Neural cell (in vitro differentiated cells): ENCODE results near the gene TIMELESS.

Experiments used
- CTCF ChIP-seq: fragments of 450-650 bp; IDR thresholded peaks from 2 replicates; pipeline ENCODE4 v1.5.1; 2014; ENCODE audit warnings: antibody characterized with exemption, mild to moderate bottlenecking, moderate library complexity; ENCODE audit not compliant: poor library complexity, severe bottlenecking
- EP300 ChIP-seq: fragments of 450-650 bp; conservative IDR thresholded peaks from 2 replicates; pipeline ENCODE4 v1.6.1; 2014; ENCODE audit warnings: antibody characterized with exemption, mild to moderate bottlenecking, moderate library complexity; ENCODE audit not compliant: poor library complexity, severe bottlenecking
- EZH2 ChIP-seq: fragments of 200-600, 300-800 bp; shearing (Covaris generic), sonication (generic); IDR thresholded peaks from 2 replicates; pipeline ENCODE4 v1.6.1; 2014; ENCODE audit warnings: antibody characterized with exemption, low read length, borderline replicate concordance, mild to moderate bottlenecking; ENCODE audit not compliant: insufficient read depth, poor library complexity, severe bottlenecking
- MXI1 ChIP-seq: fragments of 450-650 bp; conservative IDR thresholded peaks from 2 replicates; pipeline ENCODE4 v1.6.1; 2014; ENCODE audit warnings: antibody characterized with exemption, mild to moderate bottlenecking; ENCODE audit not compliant: poor library complexity, severe bottlenecking
- POLR2AphosphoS5 ChIP-seq: IDR thresholded peaks from 2 replicates; pipeline ENCODE4 v1.6.1; 2012
- RAD21 ChIP-seq: fragments of 450-650 bp; conservative IDR thresholded peaks from 2 replicates; pipeline ENCODE4 v1.6.1; 2014; ENCODE audit warnings: antibody characterized with exemption, mild to moderate bottlenecking, moderate library complexity
- REST ChIP-seq: IDR thresholded peaks from 2 replicates; pipeline ENCODE4 v1.6.1; 2012; ENCODE audit warnings: borderline replicate concordance
- SMC3 ChIP-seq: fragments of 450-650 bp; conservative IDR thresholded peaks from 2 replicates; pipeline ENCODE4 v1.6.1; 2014; ENCODE audit warnings: antibody characterized with exemption, mild to moderate bottlenecking, moderate library complexity; ENCODE audit not compliant: poor library complexity
- TAF1 ChIP-seq: IDR thresholded peaks from 2 replicates; pipeline ENCODE4 v1.6.1; 2012; ENCODE audit warnings: low read depth

- TF ChIP-seq CTCF: no peak
- TF ChIP-seq POLR2AphosphoS5: no peak
- TF ChIP-seq TAF1: no peak
- no peak for TF ChIP-seq SMC3
- no peak for TF ChIP-seq EZH2
- no peak for TF ChIP-seq EP300
- no peak for TF ChIP-seq RAD21
- no peak for TF ChIP-seq MXI1
- no peak for TF ChIP-seq REST
Measured at GRCh38 chr12:56490360-56490759, 41.1 kb upstream of the TIMELESS start.
